ENCODE data around the gene INTS14. TPM values are rescaled to one million over a fixed set of nuclear protein-coding genes. Genes with fewer than 3 reads are reported as not detected.
"Not testable (repeated sequence)": the region's sequence is repeated elsewhere in the genome, so short reads cannot be mapped to it uniquely, and the experiment has no call there.

The INTS14 gene
- total RNA-seq, 1 experiment from 2014 or later = 35.9 TPM

- no peak for DNase-seq
- no peaks in the 10 kb centered on the region for H3K27me3 ChIP-seq (ENCODE audit: control insufficient read depth, insufficient read depth, low read length)
- H3K36me3 ChIP-seq (replicated peaks; ENCODE audit: control insufficient read depth, insufficient read depth, low read length) = peaks cover 13% of the 10 kb centered on the region
- no peak overlapping the region for H3K4me3 ChIP-seq (ENCODE audit: insufficient read depth, low read depth, low read length)
Observed at GRCh38 chr15:65578904-65579728, 31.8 kb downstream of the INTS14 start.

- no peak for DNase-seq
- Histone ChIP-seq H3K4me3 (ENCODE audit: insufficient read depth, low read depth, low read length) (no peak overlapping the region), H3K27me3 (ENCODE audit: control insufficient read depth, insufficient read depth, low read length) (no peaks in the 10 kb centered on the region), H3K36me3 (replicated peaks; ENCODE audit: control insufficient read depth, insufficient read depth, low read length) (peaks cover 15% of the 10 kb centered on the region)
Observed at GRCh38 chr15:65577129-65577996, 33.6 kb downstream of the INTS14 start.

GRCh38 chr15:65576664-65577063 lies 34.3 kb downstream of the INTS14 start:
- peaks cover 15% of the 10 kb centered on the region for H3K36me3 ChIP-seq (replicated peaks; ENCODE audit: control insufficient read depth, insufficient read depth, low read length)
- no peak overlapping the region for H3K4me3 ChIP-seq (ENCODE audit: insufficient read depth, low read depth, low read length)
- no peak for DNase-seq
- H3K27me3 ChIP-seq (ENCODE audit: control insufficient read depth, insufficient read depth, low read length) = no peaks in the 10 kb centered on the region

GRCh38 chr15:65571971-65572370 lies 39.0 kb downstream of the INTS14 start:
- H3K36me3 ChIP-seq (replicated peaks; ENCODE audit: control insufficient read depth, insufficient read depth, low read length) = peaks cover 20% of the 10 kb centered on the region
- no peak for DNase-seq
- H3K4me3 ChIP-seq (ENCODE audit: insufficient read depth, low read depth, low read length) = no peak overlapping the region
- no peaks in the 10 kb centered on the region for H3K27me3 ChIP-seq (ENCODE audit: control insufficient read depth, insufficient read depth, low read length)

- no peak for DNase-seq
- Histone ChIP-seq H3K27me3 (ENCODE audit: control insufficient read depth, insufficient read depth, low read length) (no peaks in the 10 kb centered on the region), H3K36me3 (replicated peaks; ENCODE audit: control insufficient read depth, insufficient read depth, low read length) (peaks cover 30% of the 10 kb centered on the region), H3K4me3 (ENCODE audit: insufficient read depth, low read depth, low read length) (no peak overlapping the region)
Observed at GRCh38 chr15:65569728-65570127, 41.2 kb downstream of the INTS14 start.

- Histone ChIP-seq H3K4me3 (ENCODE audit: insufficient read depth, low read depth, low read length) (no peak overlapping the region), H3K36me3 (replicated peaks; ENCODE audit: control insufficient read depth, insufficient read depth, low read length) (peaks cover 38% of the 10 kb centered on the region), H3K27me3 (ENCODE audit: control insufficient read depth, insufficient read depth, low read length) (no peaks in the 10 kb centered on the region)
- no peak for DNase-seq
Observed at GRCh38 chr15:65561934-65562333, 49.0 kb downstream of the INTS14 start.

GRCh38 chr15:65559941-65560340 lies 51.0 kb downstream of the INTS14 start:
- peaks cover 36% of the 10 kb centered on the region for H3K36me3 ChIP-seq (replicated peaks; ENCODE audit: control insufficient read depth, insufficient read depth, low read length)
- H3K27me3 ChIP-seq (ENCODE audit: control insufficient read depth, insufficient read depth, low read length) = no peaks in the 10 kb centered on the region
- no peak overlapping the region for H3K4me3 ChIP-seq (ENCODE audit: insufficient read depth, low read depth, low read length)
- DNase-seq = no peak

- Histone ChIP-seq H3K27me3 (ENCODE audit: control insufficient read depth, insufficient read depth, low read length) (no peaks in the 10 kb centered on the region), H3K36me3 (replicated peaks; ENCODE audit: control insufficient read depth, insufficient read depth, low read length) (peaks cover 33% of the 10 kb centered on the region), H3K4me3 (ENCODE audit: insufficient read depth, low read depth, low read length) (no peak overlapping the region)
- DNase-seq = no peak
Observed at GRCh38 chr15:65558997-65559760, 51.8 kb downstream of the INTS14 start.

- Histone ChIP-seq H3K36me3 (replicated peaks; ENCODE audit: control insufficient read depth, insufficient read depth, low read length) (peaks cover 27% of the 10 kb centered on the region), H3K4me3 (ENCODE audit: insufficient read depth, low read depth, low read length) (no peak overlapping the region), H3K27me3 (ENCODE audit: control insufficient read depth, insufficient read depth, low read length) (no peaks in the 10 kb centered on the region)
- no peak for DNase-seq
Observed at GRCh38 chr15:65558336-65558735, 52.6 kb downstream of the INTS14 start.

- H3K4me3 ChIP-seq (ENCODE audit: insufficient read depth, low read depth, low read length) = no peak overlapping the region
- no peak for DNase-seq
- H3K36me3 ChIP-seq (replicated peaks; ENCODE audit: control insufficient read depth, insufficient read depth, low read length) = peaks cover 16% of the 10 kb centered on the region
- no peaks in the 10 kb centered on the region for H3K27me3 ChIP-seq (ENCODE audit: control insufficient read depth, insufficient read depth, low read length)
Observed at GRCh38 chr15:65556622-65557021, 54.3 kb downstream of the INTS14 start.

GRCh38 chr15:65553691-65554090 lies 57.2 kb downstream of the INTS14 start:
- H3K36me3 ChIP-seq (replicated peaks; ENCODE audit: control insufficient read depth, insufficient read depth, low read length) = peaks cover 10% of the 10 kb centered on the region
- no peak overlapping the region for H3K4me3 ChIP-seq (ENCODE audit: insufficient read depth, low read depth, low read length)
- H3K27me3 ChIP-seq (ENCODE audit: control insufficient read depth, insufficient read depth, low read length) = no peaks in the 10 kb centered on the region
- no peak for DNase-seq

- H3K4me3 ChIP-seq (ENCODE audit: insufficient read depth, low read depth, low read length); H3K36me3 ChIP-seq (replicated peaks; ENCODE audit: control insufficient read depth, insufficient read depth, low read length): not testable (repeated sequence)
Observed at GRCh38 chr15:65552851-65553250, 58.1 kb downstream of the INTS14 start.

GRCh38 chr15:65551183-65551582 lies 59.7 kb downstream of the INTS14 start:
- no peak for DNase-seq
- Histone ChIP-seq H3K4me3 (ENCODE audit: insufficient read depth, low read depth, low read length) (no peak overlapping the region), H3K27me3 (ENCODE audit: control insufficient read depth, insufficient read depth, low read length) (no peaks in the 10 kb centered on the region), H3K36me3 (replicated peaks; ENCODE audit: control insufficient read depth, insufficient read depth, low read length) (no peaks in the 10 kb centered on the region; the same call in none of the 2 replicates)

More at GRCh38 chr15:65552851-65553250, 58.1 kb downstream of the INTS14 start:
- DNase-seq; H3K27me3 ChIP-seq (ENCODE audit: control insufficient read depth, insufficient read depth, low read length): not testable (repeated sequence)

- no peak for DNase-seq
- no peak overlapping the region for H3K4me3 ChIP-seq (ENCODE audit: insufficient read depth, low read depth, low read length)
- H3K36me3 ChIP-seq (replicated peaks; ENCODE audit: control insufficient read depth, insufficient read depth, low read length) = no peaks in the 10 kb centered on the region; the same call in none of the 2 replicates
- H3K27me3 ChIP-seq (ENCODE audit: control insufficient read depth, insufficient read depth, low read length) = no peaks in the 10 kb centered on the region
Observed at GRCh38 chr15:65550681-65551098, 60.2 kb downstream of the INTS14 start.

Measured in H7 (cell line).